Right lung (tissue), 5 donors: ENCODE data around the gene RAB33A. TPM values are rescaled to one million over a fixed set of nuclear protein-coding genes. Genes with fewer than 3 reads are reported as not detected.

Source experiments
- polyA plus RNA-seq, 5 donors: library from polyadenylated mRNA; unstranded; fragments of 120-200 nt; gene quantifications; one replicate each; pipeline versions ENCODE4 v1.2.1 to v1.2.3, GENCODE V29; 2013; ENCODE audit warnings: inconsistent platforms in 1 of 5, low replicate concordance in 1 of 5; ENCODE audit not compliant: insufficient read length in 5 of 5, insufficient read depth in 1 of 5

RAB33A gene
- polyA plus RNA-seq, 5 donors, result 0.42 to 1.4 (median 0.74) TPM

Other genes starting within 250 kb of the RAB33A start
- 10 to 100 TPM; 13.6 to 20.8 (median 18.0) TPM for gene BCORL1, start 189.3 kb upstream of the RAB33A start, polyA plus RNA-seq
- 10 to 100 TPM; 10.0 to 13.2 (median 11.0) TPM for gene ELF4, start 61.5 kb upstream of the RAB33A start, polyA plus RNA-seq
- gene AIFM1, start 6.1 kb upstream of the RAB33A start, polyA plus RNA-seq, result 10 to 100 TPM; 26.3 to 30.8 (median 27.2) TPM
- gene ZNF280C, start 96.9 kb downstream of the RAB33A start, polyA plus RNA-seq, result 10 to 100 TPM in 2 of 5 donors, 1 to 10 TPM in 3; 5.6 to 11.5 (median 8.9) TPM
- 10 to 100 TPM; 20.0 to 33.2 (median 30.5) TPM for gene SLC25A14, start 168.0 kb downstream of the RAB33A start, polyA plus RNA-seq
- gene GPR119, start 213.7 kb downstream of the RAB33A start, polyA plus RNA-seq, result not detected
- gene RBMX2, start 230.0 kb downstream of the RAB33A start, polyA plus RNA-seq, result 10 to 100 TPM; 27.0 to 36.9 (median 31.0) TPM